Lower leg skin (tissue), 4 donors: ENCODE measurements around the gene GTF2F1. TPM values are rescaled to one million over a fixed set of nuclear protein-coding genes. Genes with fewer than 3 reads are reported as not detected.

Source experiments
- DNase-seq, 2 donors: peaks; one replicate each; pipeline ENCODE4 v3.0.0-alpha.2; 2019; ENCODE audit warnings: low spot score in 2 of 2
- H3K4me3 ChIP-seq: fragments of 200-600 bp; sonication (generic); 2 replicates; pipeline ENCODE4 v1.5.1; 2017; ENCODE audit warnings: mild to moderate bottlenecking, low read depth; ENCODE audit not compliant: poor library complexity, severe bottlenecking
- CTCF ChIP-seq, 3 donors: fragments of 450-650 bp; IDR thresholded peaks; one replicate each; pipeline ENCODE4 v1.5.1; 2016; ENCODE audit warnings: antibody characterized with exemption in 3 of 3, mild to moderate bottlenecking in 3 of 3, moderate library complexity in 2 of 3
- POLR2A ChIP-seq, 2 donors: fragments of 450-650 bp; IDR thresholded peaks; one replicate each; pipeline ENCODE4 v1.6.1; 2016 to 2017; ENCODE audit warnings: antibody characterized with exemption in 2 of 2, mild to moderate bottlenecking in 1 of 2, moderate library complexity in 1 of 2
- WGBS, 2 donors: methylation state at CpG; one replicate each; pipeline ENCODE4 v1.1.5; 2018; 5-methylcytosine and 5-hydroxymethylcytosine counted together
- intact Hi-C: fragments of 100-400 bp; cut with DNase I; formaldehyde crosslinking; loops from one replicate; pipeline ENCODE4 v1.15.0; 2023; ENCODE audit warnings: low total_unique reads
- total RNA-seq, 4 donors: library from RNA; depleted of rRNA; stranded (reverse); fragments of >200 nt; gene quantifications; one replicate each; pipeline ENCODE4 v1.1.0, GENCODE V29; 2016

The GTF2F1 gene
- total RNA-seq, 4 donors from 2014 or later, result 33.2 to 59.5 (median 43.1) TPM

DNA sequence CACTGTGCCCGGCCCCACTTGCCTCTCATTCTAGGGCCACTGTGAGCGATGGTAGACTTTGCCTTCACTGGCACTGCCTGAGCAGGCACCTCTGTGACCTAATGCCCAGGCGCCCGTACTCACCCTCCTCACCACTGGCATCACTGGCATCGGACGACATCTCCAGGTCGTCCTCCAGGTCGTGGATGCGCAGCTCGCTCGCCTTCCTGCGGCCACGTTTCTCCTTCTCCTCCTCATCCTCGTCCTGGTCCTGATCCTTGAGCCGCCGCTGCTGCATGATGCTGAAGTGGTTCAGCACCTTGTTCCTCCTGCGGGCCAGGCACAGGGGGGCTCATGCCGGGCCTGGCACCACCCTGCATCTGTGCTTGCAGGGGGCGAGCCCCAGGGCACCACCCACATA lies 9.8 kb downstream of the GTF2F1 start:
- intact Hi-C loops, result no loop called here
- no peak for DNase-seq
- 95% methylated on average over 19 of the region's 19 CpGs for WGBS, 2 donors
- no peak for TF ChIP-seq CTCF (IDR thresholded peaks at IDR 0.05)
- no peak for TF ChIP-seq POLR2A (IDR thresholded peaks at IDR 0.05)
- H3K4me3 ChIP-seq, result no peak overlapping the region

DNA sequence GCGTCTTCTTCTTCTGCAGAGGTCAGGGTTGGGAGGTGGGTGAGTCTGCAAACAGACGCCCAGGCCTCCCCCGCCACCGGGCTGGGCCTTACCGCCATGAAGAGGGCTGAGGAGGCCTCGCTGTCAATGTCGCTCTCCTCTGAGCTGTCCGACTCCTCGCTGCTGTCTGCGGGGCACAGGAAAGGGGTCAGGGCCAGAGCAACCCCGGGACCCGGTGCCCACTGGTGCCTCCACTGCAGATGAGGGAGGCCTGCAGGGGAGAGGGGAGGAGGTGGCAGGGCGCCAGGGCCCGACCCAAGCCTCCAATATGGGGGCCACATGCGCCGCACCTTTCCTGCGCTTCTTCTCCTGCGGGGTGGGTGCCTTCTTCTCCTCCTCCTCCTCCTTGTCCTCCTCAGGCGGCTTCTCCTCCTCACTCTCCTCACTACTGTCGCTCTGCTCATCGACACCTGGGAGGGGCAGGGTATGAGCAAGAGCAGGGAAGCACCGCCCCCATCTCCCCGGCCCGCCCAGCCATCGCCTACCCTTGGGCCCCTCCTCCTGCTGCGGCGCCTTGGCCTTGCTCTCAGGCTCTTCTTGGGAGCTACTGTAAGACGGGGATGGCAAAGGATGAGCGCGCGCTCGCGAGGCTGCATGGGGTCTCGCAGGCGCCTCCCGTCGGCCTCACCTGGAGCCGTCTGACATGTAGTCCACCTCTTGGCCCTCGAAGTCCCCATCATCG lies 11.8 kb downstream of the GTF2F1 start:
- no peak overlapping the region for H3K4me3 ChIP-seq
- WGBS, 2 donors, result 95 to 98% methylated on average over 34 to 40 of the region's 40 CpGs
- intact Hi-C loops, result no loop called here
- TF ChIP-seq CTCF (IDR thresholded peaks at IDR 0.05), result no peak
- no peak for TF ChIP-seq POLR2A (IDR thresholded peaks at IDR 0.05)
- DNase-seq, result no peak

DNA sequence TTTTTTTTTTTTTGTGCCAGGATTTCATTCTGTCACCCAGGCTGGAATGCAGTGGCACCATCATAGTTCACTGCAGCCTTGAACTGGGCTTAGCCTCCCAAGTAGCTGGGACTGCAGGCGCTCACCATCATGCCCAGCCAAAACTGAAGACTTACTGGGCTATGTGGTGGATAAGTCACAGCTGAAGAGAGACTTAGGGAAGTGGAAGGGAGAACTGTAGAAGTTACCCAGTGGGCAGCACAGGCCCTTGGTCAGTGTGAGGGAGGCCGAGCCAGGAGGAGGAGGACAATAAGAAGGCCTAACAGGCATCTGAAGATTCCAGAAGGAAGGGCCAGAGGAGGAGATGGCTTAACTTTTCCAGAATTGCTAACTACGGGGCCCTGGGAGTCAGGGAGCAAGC lies 13.2 kb downstream of the GTF2F1 start:
- DNase-seq, result no peak
- no peak overlapping the region for H3K4me3 ChIP-seq
- WGBS, 2 donors, result 71 to 100% methylated on average over 3 of the region's 3 CpGs
- intact Hi-C loops, result no loop called here
- TF ChIP-seq CTCF (IDR thresholded peaks at IDR 0.05) (no peak), POLR2A (IDR thresholded peaks at IDR 0.05) (no peak)

GRCh38 chr19:6378486-6378885 lies 14.5 kb downstream of the GTF2F1 start:
- no peak for DNase-seq
- 60 to 62% methylated on average over 9 of the region's 9 CpGs for WGBS, 2 donors
- intact Hi-C loops, result no loop called here
- H3K4me3 ChIP-seq, result no peak overlapping the region
- TF ChIP-seq CTCF (IDR thresholded peaks at IDR 0.05), result no peak
- no peak for TF ChIP-seq POLR2A (IDR thresholded peaks at IDR 0.05)

DNA sequence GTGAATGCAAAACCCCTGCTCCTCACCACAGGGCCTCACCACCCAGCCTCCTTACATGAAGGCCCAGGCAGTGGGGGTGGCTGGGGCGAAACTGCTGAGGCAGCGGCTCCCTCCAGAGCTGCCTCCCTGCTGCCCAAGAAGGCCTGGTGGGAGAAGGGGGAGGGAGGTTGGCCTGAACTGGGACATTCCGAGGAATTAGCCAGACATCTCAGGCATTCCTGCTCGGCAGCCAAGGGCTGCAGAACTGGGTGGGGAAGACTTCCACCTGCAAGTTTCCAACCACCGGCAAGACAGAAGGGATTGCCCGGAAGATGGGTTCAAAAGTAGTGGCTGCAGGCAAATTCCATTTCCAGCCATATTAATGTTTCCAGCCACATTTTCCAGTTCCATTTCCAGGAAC lies 14.9 kb downstream of the GTF2F1 start:
- no peak overlapping the region for H3K4me3 ChIP-seq
- intact Hi-C loops, result no loop called here
- TF ChIP-seq POLR2A (IDR thresholded peaks at IDR 0.05) (no peak), CTCF (IDR thresholded peaks at IDR 0.05) (no peak)
- 37 to 43% methylated on average over 6 of the region's 6 CpGs for WGBS, 2 donors
- DNase-seq, result no peak
